ENCODE data around the gene GABRA5.

DNA sequence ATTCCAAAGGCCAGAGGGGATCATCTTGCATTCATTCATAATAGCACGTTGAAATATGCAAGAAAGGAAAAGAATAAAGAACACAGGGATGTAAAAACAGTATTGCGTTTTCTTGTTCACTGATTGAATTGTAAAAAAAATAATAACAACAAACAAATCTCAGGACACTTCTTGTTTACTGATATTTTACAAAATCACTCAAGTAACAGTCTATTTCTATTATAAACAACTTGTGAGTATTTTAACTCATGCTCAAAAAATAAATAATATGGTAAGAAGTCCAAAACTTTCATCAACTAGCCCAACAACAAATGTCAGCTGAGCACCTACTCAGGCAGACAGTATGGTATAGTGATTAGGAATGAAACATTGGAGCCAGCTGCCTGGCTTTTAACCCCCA, 101.9 kb downstream of the GABRA5 start:
- TF ChIP-seq EZH2phosphoT487 (IDR thresholded peaks at IDR 0.05; ENCODE audit: insufficient read depth, low read depth) (no peak), EZH2 (IDR thresholded peaks at IDR 0.05; ENCODE audit: insufficient read depth, poor library complexity, severe bottlenecking) (no peak)

Data from GM23248 (cell line).